HepG2 (cell line): ENCODE results near the gene RABGAP1L. TPM values are rescaled to one million over a fixed set of nuclear protein-coding genes. Genes with fewer than 3 reads are reported as not detected.

Source experiments
- ATAC-seq: fragments of 200-7000 bp; cut with Tn5 transposase; 3 replicates; pipeline ENCODE4 v1.9.1; 2020; ENCODE audit warnings: mild to moderate bottlenecking, moderate library complexity
- BruUV-seq: library from RNA; stranded (reverse); fragments of 400-500 nt; replicated peaks from 2 replicates; lab custom pipeline; 2021; lab: Mats Ljungman, UMichigan
- CTCF ChIA-PET: fragments of 300-600 bp; formaldehyde crosslinking; extraction: SDS; loops from one replicate; lab custom pipeline; 2021; ENCODE audit warnings: low total read pairs, inconsistent platforms, low intra/inter-chr PET ratio; lab: Yijun Ruan, JAX
- POLR2A ChIA-PET: fragments of 350-600 bp; sonication (Branson Sonifier 250); formaldehyde crosslinking; loops from one replicate; lab custom pipeline; 2020; ENCODE audit warnings: antibody characterized with exemption, inconsistent platforms; lab: Yijun Ruan, JAX
- DNase-seq: peaks from one replicate; pipeline ENCODE4 v3.0.0-alpha.2; 2015; ENCODE audit warnings: low spot score
- FAIRE-seq: peaks from 3 replicates; lab custom pipeline; 2011; peaks lifted over from hg19 to GRCh38; lab: Jason Lieb, UNC
- H2AFZ ChIP-seq: one replicate; pipeline ENCODE4 v1.6.1; 2011; ENCODE audit warnings: low read length, inconsistent platforms
- H3K27ac ChIP-seq: fragments of 300-600 bp; 3 replicates; pipeline ENCODE4 v1.8.0; 2011; ENCODE audit warnings: mixed run types, mild to moderate bottlenecking, mixed read lengths, low read length, inconsistent platforms; ENCODE audit not compliant: insufficient read depth; ENCODE audit errors: extremely low read length
- H3K27me3 ChIP-seq, 2 experiments: fragments of 200-600 bp in 1 of 2; 2 replicates in 1 of 2; 3 replicates in 1 of 2; pipeline versions ENCODE4 v1.6.0 to v1.8.0; 2011; ENCODE audit warnings: low read length in 2 of 2, mild to moderate bottlenecking in 2 of 2, moderate library complexity in 2 of 2, inconsistent platforms in 1 of 2; ENCODE audit not compliant: insufficient read depth in 2 of 2, control insufficient read depth in 1 of 2
- H3K36me3 ChIP-seq, 2 experiments: fragments of 200-600 bp in 1 of 2; replicated peaks in 1 of 2; 2 replicates in 1 of 2; 3 replicates in 1 of 2; pipeline versions ENCODE4 v1.5.1 to v1.8.0; 2011; ENCODE audit warnings: low read length in 2 of 2, inconsistent platforms in 1 of 2; ENCODE audit not compliant: insufficient read depth in 2 of 2, control insufficient read depth in 1 of 2
- H3K4me1 ChIP-seq: 2 replicates; pipeline ENCODE4 v1.5.1; 2012; ENCODE audit warnings: low read length, inconsistent platforms; ENCODE audit not compliant: insufficient read depth
- H3K4me2 ChIP-seq: 2 replicates; pipeline ENCODE4 v1.6.0; 2011; ENCODE audit warnings: low read depth, low read length, inconsistent platforms
- H3K4me3 ChIP-seq, 3 experiments: fragments of 200-600 bp in 1 of 3; sonication (generic), shearing (Covaris generic) in 1 of 3; replicated peaks in 1 of 3; 2 replicates each; pipeline ENCODE4 v1.5.1; 2011 to 2016; ENCODE audit warnings: low read length in 3 of 3, inconsistent platforms in 2 of 3, low read depth in 2 of 3, mild to moderate bottlenecking in 2 of 3, control low read depth in 1 of 3, mixed read lengths in 1 of 3; ENCODE audit not compliant: insufficient read depth in 1 of 3
- H3K79me2 ChIP-seq: one replicate; pipeline ENCODE4 v1.6.1; 2011; ENCODE audit warnings: low read length, inconsistent platforms; ENCODE audit not compliant: insufficient read depth
- H3K9ac ChIP-seq: 2 replicates; pipeline ENCODE4 v1.6.0; 2011; ENCODE audit warnings: mild to moderate bottlenecking, low read depth, low read length, inconsistent platforms; ENCODE audit not compliant: insufficient read depth
- H3K9me3 ChIP-seq: 2 replicates; pipeline ENCODE4 v1.5.1; 2012; ENCODE audit warnings: mild to moderate bottlenecking, low read length
- H4K20me1 ChIP-seq: 2 replicates; pipeline ENCODE4 v1.6.0; 2011; ENCODE audit warnings: inconsistent platforms, mild to moderate bottlenecking, low read length, moderate library complexity; ENCODE audit not compliant: insufficient read depth
- HOXA7 ChIP-seq: sonication (generic); formaldehyde crosslinking; IDR thresholded peaks from 2 replicates; pipeline ENCODE4 v1.8.1; 2022; ENCODE audit warnings: mild to moderate bottlenecking, missing genetic modification reagents, moderate library complexity
- KDM3A ChIP-seq: IDR thresholded peaks from 2 replicates; pipeline ENCODE4 v1.6.1; 2018; ENCODE audit warnings: low read depth, missing compliant biosample characterization
- POGZ ChIP-seq: sonication (generic); formaldehyde crosslinking; IDR thresholded peaks from 2 replicates; pipeline ENCODE4 v1.4.0; 2020; ENCODE audit warnings: mild to moderate bottlenecking, missing genetic modification reagents
- RAD51 ChIP-seq: fragments of 450-650 bp; IDR thresholded peaks from 2 replicates; pipeline ENCODE4 v1.6.1; 2016; ENCODE audit warnings: borderline replicate concordance
- RFX3 ChIP-seq: IDR thresholded peaks from 2 replicates; pipeline ENCODE4 v1.6.1; 2016; ENCODE audit warnings: missing biosample characterization, missing genetic modification reagents
- SP1 ChIP-seq, 2 experiments: fragments of 450-650 bp in 1 of 2; sonication (generic) in 1 of 2; formaldehyde crosslinking in 1 of 2; IDR thresholded peaks; 2 replicates each; pipeline versions ENCODE4 v1.4.0 to v1.6.1; 2016 to 2020; ENCODE audit warnings: missing genetic modification reagents in 1 of 2
- ZNF350 ChIP-seq: sonication (generic); formaldehyde crosslinking; IDR thresholded peaks from 2 replicates; pipeline ENCODE4 v1.4.0; 2020; ENCODE audit warnings: mild to moderate bottlenecking, low read depth, missing genetic modification reagents, borderline replicate concordance
- ZNF674 ChIP-seq: sonication (generic); formaldehyde crosslinking; IDR thresholded peaks from 2 replicates; pipeline ENCODE4 v1.5.0; 2020; ENCODE audit warnings: low read depth, mild to moderate bottlenecking, missing genetic modification reagents
- ZNF850 ChIP-seq: sonication (generic); formaldehyde crosslinking; conservative IDR thresholded peaks from 2 replicates; pipeline ENCODE4 v1.9.0; 2021; ENCODE audit warnings: mild to moderate bottlenecking, missing genetic modification reagents
- WGBS: methylation state at CpG from one replicate; pipeline ENCODE4 v1.1.6; 2017; ENCODE audit warnings: low lambda C conversion rate; 5-methylcytosine and 5-hydroxymethylcytosine counted together
- in situ Hi-C: cut with HindIII; loops from 2 replicates; pipeline ENCODE4 v1.10.0; 2017; ENCODE audit warnings: low pct_unique_long_range_greater_than_20kb; ENCODE audit not compliant: extremely low pct_ligation_motif_present
- intact Hi-C: fragments of 100-400 bp; cut with micrococcal nuclease; formaldehyde crosslinking; loops from one replicate; pipeline ENCODE4 v1.10.0; 2022; ENCODE audit not compliant: unreplicated experiment
- polyA plus RNA-seq, 8 experiments: library from polyadenylated mRNA; depleted of rRNA in 3 of 8; stranded (reverse) in 7 of 8; unstranded in 1 of 8; fragments of >200 nt; fragmentation: Illumina TruSeq in 4 of 8; extraction: Trizol in 4 of 8; gene quantifications; 2 replicates each; pipeline versions ENCODE4 v1.2.1 to v1.2.3, GENCODE V29; 2011 to 2016; ENCODE audit warnings: low read depth in 4 of 8, missing spikeins in 1 of 8, mixed read lengths in 1 of 8; ENCODE audit not compliant: insufficient read depth in 1 of 8
- total RNA-seq, 5 experiments: library from RNA; depleted of rRNA; stranded (reverse); fragments of >200 nt; fragmentation: Illumina TruSeq; extraction: Trizol; gene quantifications; 2 replicates each; pipeline ENCODE4 v1.2.3, GENCODE V29; 2016; ENCODE audit warnings: low read depth in 1 of 5
- TF ChIP-seq, protein P1 (sequence below): sonication (generic); formaldehyde crosslinking; IDR thresholded peaks from 2 replicates; pipeline ENCODE4 v1.4.0; 2020; ENCODE audit warnings: missing genetic modification reagents
- TF ChIP-seq, protein P2 (sequence below): IDR thresholded peaks from 2 replicates; pipeline ENCODE4 v1.6.1; 2016; ENCODE audit warnings: control low read depth

RABGAP1L gene
- total and polyA plus RNA-seq, 2 of the 13 experiments (the other 11 are each of a cell fraction or from before 2014, with no cell fraction given) = 7.9 to 22.6 TPM

DNA sequence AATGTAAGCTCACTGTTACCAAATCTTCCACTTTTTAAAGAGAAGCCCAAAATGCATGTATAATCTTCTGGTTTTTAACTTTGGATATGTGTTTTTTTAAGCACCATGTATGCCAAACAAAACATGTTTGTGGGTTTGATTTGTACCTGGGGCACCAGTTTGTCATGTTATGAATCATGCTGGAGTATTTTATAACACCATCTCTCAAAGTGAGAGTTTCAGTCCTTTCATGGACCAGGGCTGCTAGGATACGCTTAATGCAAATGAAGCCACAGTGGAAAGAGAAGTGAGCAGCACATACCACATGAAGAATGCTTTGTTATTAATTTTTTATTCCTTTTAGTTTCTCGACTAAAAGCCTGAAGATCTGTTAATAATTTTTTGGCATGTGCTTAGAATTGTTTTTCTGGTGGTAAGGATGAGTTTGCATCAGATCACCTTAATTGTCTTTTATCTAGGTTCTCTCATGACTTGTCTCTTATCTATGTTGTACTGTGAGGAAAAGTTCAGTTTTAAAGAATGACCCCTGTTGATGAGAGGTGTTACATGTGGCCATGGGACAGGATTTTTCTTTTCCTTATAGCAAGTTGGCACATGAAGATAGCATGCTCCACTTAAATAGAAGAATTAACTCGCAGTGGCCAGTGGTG, 2.0 kb upstream of the RABGAP1L start:
- Histone ChIP-seq H3K79me2 (peaks cover 14% of the 10 kb centered on the region), H3K4me2 (no peak overlapping the region), H3K27ac (no peak overlapping the region), H3K4me1 (peaks cover 26% of the 10 kb centered on the region), H3K9ac (no peak overlapping the region), H3K36me3 (no peaks in the 10 kb centered on the region), H4K20me1 (no peaks in the 10 kb centered on the region), H3K9me3 (no peaks in the 10 kb centered on the region), H3K4me3 (no peak overlapping the region), H3K27me3 (no peaks in the 10 kb centered on the region), H2AFZ (no peak overlapping the region)
- 72% methylated on average over 3 of the region's 3 CpGs for WGBS
- no peak for TF ChIP-seq POGZ (CRISPR knock-in tag)
- TF ChIP-seq SP1 (IDR thresholded peaks at IDR 0.05) = no peak
- no peak for TF ChIP-seq SP1 (CRISPR knock-in tag; IDR thresholded peaks at IDR 0.05)
- TF ChIP-seq HOXA7 (CRISPR knock-in tag) = no peak
- no peak for TF ChIP-seq ZNF850 (CRISPR knock-in tag)
- no peak for TF ChIP-seq ZNF674
- TF ChIP-seq, protein P1, sequence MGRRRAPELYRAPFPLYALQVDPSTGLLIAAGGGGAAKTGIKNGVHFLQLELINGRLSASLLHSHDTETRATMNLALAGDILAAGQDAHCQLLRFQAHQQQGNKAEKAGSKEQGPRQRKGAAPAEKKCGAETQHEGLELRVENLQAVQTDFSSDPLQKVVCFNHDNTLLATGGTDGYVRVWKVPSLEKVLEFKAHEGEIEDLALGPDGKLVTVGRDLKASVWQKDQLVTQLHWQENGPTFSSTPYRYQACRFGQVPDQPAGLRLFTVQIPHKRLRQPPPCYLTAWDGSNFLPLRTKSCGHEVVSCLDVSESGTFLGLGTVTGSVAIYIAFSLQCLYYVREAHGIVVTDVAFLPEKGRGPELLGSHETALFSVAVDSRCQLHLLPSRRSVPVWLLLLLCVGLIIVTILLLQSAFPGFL (CRISPR knock-in tag) = no peak
- TF ChIP-seq, protein P2, sequence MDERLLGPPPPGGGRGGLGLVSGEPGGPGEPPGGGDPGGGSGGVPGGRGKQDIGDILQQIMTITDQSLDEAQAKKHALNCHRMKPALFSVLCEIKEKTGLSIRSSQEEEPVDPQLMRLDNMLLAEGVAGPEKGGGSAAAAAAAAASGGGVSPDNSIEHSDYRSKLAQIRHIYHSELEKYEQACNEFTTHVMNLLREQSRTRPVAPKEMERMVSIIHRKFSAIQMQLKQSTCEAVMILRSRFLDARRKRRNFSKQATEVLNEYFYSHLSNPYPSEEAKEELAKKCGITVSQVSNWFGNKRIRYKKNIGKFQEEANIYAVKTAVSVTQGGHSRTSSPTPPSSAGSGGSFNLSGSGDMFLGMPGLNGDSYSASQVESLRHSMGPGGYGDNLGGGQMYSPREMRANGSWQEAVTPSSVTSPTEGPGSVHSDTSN (CRISPR knock-in tag) = no peak
- TF ChIP-seq RAD51 = no peak
- TF ChIP-seq ZNF350 = no peak
- no peak for TF ChIP-seq KDM3A (CRISPR knock-in tag)
- TF ChIP-seq RFX3 = no peak
- POLR2A ChIA-PET = no interaction called here
- CTCF ChIA-PET = no interaction called here
- FAIRE-seq (no peak), DNase-seq (no peak), ATAC-seq (no peak)
- in situ Hi-C loops = no loop called here
- no TSS peak for BruUV-seq
- intact Hi-C loops = loop anchor here (10.0 kb wide), 1 partner anchor 132 kb away; the partner anchor contains the start of gene RC3H1
